Liver (tissue), 3 donors: ENCODE measurements around the gene AADACL3.

Experiments used
- CTCF ChIP-seq: fragments of 150-350 bp; IDR thresholded peaks from 2 replicates; pipeline ENCODE4 v1.5.1; 2017; ENCODE audit warnings: improper control_type of control experiment, low read depth, low read length; ENCODE audit not compliant: missing input control
- GABPA ChIP-seq, 2 donors: IDR thresholded peaks in 1 of 2; conservative IDR thresholded peaks in 1 of 2; 2 replicates each; pipeline ENCODE4 v1.6.1; 2016; ENCODE audit warnings: antibody characterized with exemption in 2 of 2, mild to moderate bottlenecking in 1 of 2, moderate library complexity in 1 of 2
- HNF4G ChIP-seq: IDR thresholded peaks from 2 replicates; pipeline ENCODE4 v1.6.1; 2016; ENCODE audit warnings: antibody characterized with exemption
- JUND ChIP-seq, 2 donors: IDR thresholded peaks; 2 replicates each; pipeline ENCODE4 v1.6.1; 2016; ENCODE audit warnings: antibody characterized with exemption in 2 of 2
- YY1 ChIP-seq: IDR thresholded peaks from 2 replicates; pipeline ENCODE4 v1.6.1; 2016; ENCODE audit warnings: antibody characterized with exemption, mild to moderate bottlenecking
- ZBTB33 ChIP-seq: IDR thresholded peaks from 2 replicates; pipeline ENCODE4 v1.6.1; 2016; ENCODE audit warnings: antibody characterized with exemption
- donor health status: healthy.
- donor health status: healthy.

- no peak for TF ChIP-seq JUND (IDR thresholded peaks at IDR 0.05)
- TF ChIP-seq CTCF = no peak
- no peak for TF ChIP-seq ZBTB33
- no peak for TF ChIP-seq HNF4G
- no peak for TF ChIP-seq YY1
- TF ChIP-seq GABPA (IDR thresholded peaks at IDR 0.05 in 1 of 2, conservative IDR thresholded peaks at IDR 0.05 in 1 of 2) = no peak
Measured at GRCh38 chr1:12697397-12697796, 18.5 kb upstream of the AADACL3 start.
